HG03342 (cell line): ENCODE data around the gene PROC.
"Not testable (repeated sequence)": the region's sequence is repeated elsewhere in the genome, so short reads cannot be mapped to it uniquely, and the experiment has no call there.

Experiments used
- ATAC-seq: cut with Tn5 transposase; IDR thresholded peaks from one replicate; pipeline ENCODE4 v1.9.1; 2021; ENCODE audit warnings: mild to moderate bottlenecking, moderate library complexity; ENCODE audit not compliant: unreplicated experiment

Gene PROC

GRCh38 chr2:127392828-127393578 is 25.2 kb upstream of the PROC start:
- no peak for ATAC-seq

GRCh38 chr2:127394492-127394891 is 23.7 kb upstream of the PROC start:
- ATAC-seq, result no peak

GRCh38 chr2:127397568-127398238 is 20.5 kb upstream of the PROC start:
- ATAC-seq, result peak; percentile 16

- peak; percentile 84 for ATAC-seq
These were observed 20.0 kb upstream of the PROC start for GRCh38 chr2:127398239-127398590.

- no peak for ATAC-seq
These were observed 17.7 kb upstream of the PROC start for GRCh38 chr2:127400533-127400896.

GRCh38 chr2:127400897-127401756 is 17.1 kb upstream of the PROC start:
- no peak for ATAC-seq

GRCh38 chr2:127401757-127402695 is 16.2 kb upstream of the PROC start:
- no peak for ATAC-seq

GRCh38 chr2:127403460-127403859 is 14.8 kb upstream of the PROC start:
- ATAC-seq, result no peak

- no peak for ATAC-seq
These were observed 13.6 kb upstream of the PROC start for GRCh38 chr2:127404466-127405254.

- ATAC-seq, result no peak
These were observed 13.0 kb upstream of the PROC start for GRCh38 chr2:127405255-127405610.

GRCh38 chr2:127406454-127406853 is 11.8 kb upstream of the PROC start:
- ATAC-seq, result no peak

- no peak for ATAC-seq
These were observed 11.1 kb upstream of the PROC start for GRCh38 chr2:127407091-127407490.

GRCh38 chr2:127407661-127408003 is 10.6 kb upstream of the PROC start:
- peak; percentile 16 for ATAC-seq

- ATAC-seq, result peak; percentile 67
These were observed 10.0 kb upstream of the PROC start for GRCh38 chr2:127408004-127408806.

- no peak for ATAC-seq
These were observed 9.5 kb upstream of the PROC start for GRCh38 chr2:127408807-127409099.

GRCh38 chr2:127409716-127410115 is 8.5 kb upstream of the PROC start:
- ATAC-seq, result not testable (repeated sequence)

- ATAC-seq, result peak; percentile 56
These were observed 7.2 kb upstream of the PROC start for GRCh38 chr2:127410871-127411652.

- no peak for ATAC-seq
These were observed 6.4 kb upstream of the PROC start for GRCh38 chr2:127411653-127412369.
